RWPE1 (cell line): ENCODE data around the gene H2BW1.
"Not testable (repeated sequence)": the region's sequence is repeated elsewhere in the genome, so short reads cannot be mapped to it uniquely, and the experiment has no call there.

ENCODE experiments used
- CTCF ChIA-PET: fragments of 350-600 bp; sonication (Branson Sonifier 250); formaldehyde crosslinking; extraction: SDS; loops from one replicate; lab custom pipeline; 2021; lab: Yijun Ruan, JAX
- POLR2A ChIA-PET: fragments of 400-600 bp; formaldehyde crosslinking; extraction: SDS; loops from one replicate; lab custom pipeline; 2020; ENCODE audit warnings: antibody characterized with exemption; ENCODE audit not compliant: low non-redundant PET; lab: Yijun Ruan, JAX
- DNase-seq: peaks from one replicate; pipeline ENCODE4 v3.0.0; 2012; ENCODE audit warnings: low spot score
- H3K27ac ChIP-seq: fragments of 450-650 bp; 2 replicates; pipeline ENCODE4 v1.5.1; 2017
- CTCF ChIP-seq: fragments of 450-650 bp; conservative IDR thresholded peaks from 2 replicates; pipeline ENCODE4 v1.5.1; 2017; ENCODE audit warnings: low read depth, mild to moderate bottlenecking

H2BW1 gene

DNA sequence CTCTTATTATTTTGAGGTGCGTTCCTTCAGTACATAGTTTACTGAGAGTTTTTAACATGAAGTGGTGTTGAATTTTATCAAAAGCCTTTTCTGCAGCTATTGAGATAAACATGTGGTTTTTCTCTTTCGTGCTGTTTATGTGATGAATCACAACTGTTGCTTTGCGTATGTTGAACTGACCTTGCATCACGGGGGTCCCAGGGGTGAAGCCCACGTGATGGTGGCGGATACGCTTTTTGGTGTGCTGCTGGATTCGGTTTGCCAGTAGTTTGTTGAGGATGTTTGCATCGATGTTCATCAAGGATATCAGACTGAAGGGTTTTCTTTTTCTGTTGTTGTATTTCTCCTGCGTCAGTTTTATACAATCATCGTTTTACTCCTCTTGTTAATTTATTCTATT, 4.6 kb upstream of the H2BW1 start:
- ChIA-PET POLR2A (no interaction called here), CTCF (no interaction called here)
- no peak for TF ChIP-seq CTCF
- no peak overlapping the region for H3K27ac ChIP-seq
- no peak for DNase-seq

- POLR2A ChIA-PET, H3K27ac ChIP-seq, CTCF ChIA-PET, DNase-seq: not testable (repeated sequence)
Observed at GRCh38 chrX:104015576-104015975, 2.1 kb upstream of the H2BW1 start.

GRCh38 chrX:104013158-104013557, 350 bp downstream of the H2BW1 start:
- CTCF ChIA-PET: no interaction called here

GRCh38 chrX:104008831-104009230, 4.7 kb downstream of the H2BW1 start:
- POLR2A ChIA-PET: no interaction called here
- no peak for DNase-seq
- no peak overlapping the region for H3K27ac ChIP-seq
- TF ChIP-seq CTCF: no peak
- CTCF ChIA-PET: no interaction called here

More at GRCh38 chrX:104013158-104013557, 350 bp downstream of the H2BW1 start:
- POLR2A ChIA-PET: no interaction called here
- no peak for DNase-seq
- no peak overlapping the region for H3K27ac ChIP-seq
- TF ChIP-seq CTCF: no peak

DNA sequence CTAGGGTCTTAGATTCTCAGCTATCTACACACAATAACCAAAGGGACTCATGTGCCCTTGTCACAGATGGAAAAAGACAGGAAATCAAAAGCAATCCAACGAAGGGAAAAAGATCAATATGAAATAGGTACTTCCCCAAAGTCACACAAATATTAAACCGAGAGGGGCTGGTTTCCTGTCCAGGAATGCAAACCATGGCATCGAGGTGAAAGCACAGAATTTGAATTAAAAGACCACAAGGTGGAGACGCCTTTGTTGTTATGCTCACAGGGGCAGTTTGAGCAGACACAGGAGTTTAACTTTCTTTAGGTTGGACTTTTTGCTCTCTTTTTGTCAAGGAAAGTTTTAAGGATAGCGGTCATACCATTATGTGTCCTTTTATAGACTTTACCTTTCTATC, 14.3 kb downstream of the H2BW1 start:
- H3K27ac ChIP-seq: no peak overlapping the region
- POLR2A ChIA-PET: no interaction called here
- CTCF ChIA-PET: no interaction called here
- no peak for DNase-seq
- no peak for TF ChIP-seq CTCF

DNA sequence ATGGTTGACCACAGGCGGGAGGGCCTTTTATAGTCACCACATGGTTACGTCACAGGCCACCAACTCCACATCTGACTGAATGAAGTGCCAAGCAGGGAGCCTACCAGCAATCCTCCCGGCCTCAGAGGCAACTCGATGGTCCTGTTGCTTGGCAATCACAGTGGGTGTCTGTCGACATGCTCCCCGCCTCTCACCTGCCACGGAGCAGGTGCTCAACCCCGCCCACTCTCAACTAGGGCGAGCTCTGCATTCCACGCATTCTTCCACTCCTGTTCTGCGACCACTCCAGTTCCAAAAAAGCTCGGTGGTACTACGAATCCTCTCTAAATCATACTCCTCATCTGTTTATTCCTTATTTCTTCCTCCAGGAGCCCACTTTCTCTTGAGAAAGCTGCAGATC, 30.0 kb downstream of the H2BW1 start:
- POLR2A ChIA-PET, CTCF ChIA-PET: not testable (repeated sequence)

GRCh38 chrX:103962411-103963278, 50.9 kb downstream of the H2BW1 start, which contains the start of gene TMSB15B:
Gene TMSB15B (plus strand): TSS chrX:103962627.
- H3K27ac ChIP-seq, CTCF ChIA-PET, DNase-seq, POLR2A ChIA-PET: not testable (repeated sequence)

More for the DNA sequence above, 30.0 kb downstream of the H2BW1 start:
- not testable (repeated sequence) for H3K27ac ChIP-seq, DNase-seq
